KMS-11 (cell line): ENCODE results near the gene SLC7A8.

ENCODE experiments used
- H2AFZ ChIP-seq: fragments of 200-600 bp; sonication (generic); 2 replicates; pipeline ENCODE4 v1.6.1; 2016; ENCODE audit warnings: antibody characterized with exemption, mixed run types, low read depth
- H3K27ac ChIP-seq: fragments of 200-600 bp; sonication (generic); 2 replicates; pipeline ENCODE4 v1.6.1; 2016; ENCODE audit warnings: mild to moderate bottlenecking, mixed run types
- H3K27me3 ChIP-seq: fragments of 200-600 bp; sonication (generic); 2 replicates; pipeline ENCODE4 v1.6.1; 2017; ENCODE audit warnings: mild to moderate bottlenecking, low read depth, mixed run types, moderate library complexity; ENCODE audit not compliant: insufficient read depth
- H3K36me3 ChIP-seq: fragments of 200-600 bp; sonication (generic); 2 replicates; pipeline ENCODE4 v1.6.1; 2017; ENCODE audit warnings: mild to moderate bottlenecking, mixed run types; ENCODE audit not compliant: insufficient read depth
- H3K4me1 ChIP-seq: fragments of 200-600 bp; sonication (generic); 2 replicates; pipeline ENCODE4 v1.6.1; 2016; ENCODE audit warnings: mild to moderate bottlenecking, low read depth, mixed run types; ENCODE audit not compliant: poor library complexity, severe bottlenecking
- H3K4me2 ChIP-seq: fragments of 200-600 bp; sonication (generic); 2 replicates; pipeline ENCODE4 v1.7.0; 2016; ENCODE audit warnings: mild to moderate bottlenecking, mixed run types
- H3K4me3 ChIP-seq: fragments of 200-600 bp; sonication (generic); IDR thresholded peaks from 2 replicates; pipeline ENCODE4 v1.6.1; 2017; ENCODE audit warnings: low read depth, low read length, mixed read lengths; ENCODE audit not compliant: insufficient read depth
- H3K79me2 ChIP-seq: fragments of 200-600 bp; sonication (generic); 2 replicates; pipeline ENCODE4 v1.6.1; 2016; ENCODE audit warnings: low read depth, mixed run types; ENCODE audit not compliant: insufficient read depth
- H3K9ac ChIP-seq: fragments of 200-600 bp; sonication (generic); 2 replicates; pipeline ENCODE4 v1.6.1; 2016; ENCODE audit warnings: mild to moderate bottlenecking, mixed run types
- H4K20me1 ChIP-seq: fragments of 200-600 bp; sonication (generic); 2 replicates; pipeline ENCODE4 v1.6.1; 2016; ENCODE audit warnings: mild to moderate bottlenecking, mixed run types; ENCODE audit not compliant: insufficient read depth
- CTCF ChIP-seq: fragments of 200-600 bp; sonication (generic); conservative IDR thresholded peaks from 2 replicates; pipeline ENCODE4 v1.6.1; 2017; ENCODE audit warnings: low read depth, mild to moderate bottlenecking, antibody characterized with exemption, low read length, moderate library complexity, mixed read lengths

Gene SLC7A8

GRCh38 chr14:23079716-23080115 lies 103.7 kb downstream of the SLC7A8 start:
- H3K4me1 ChIP-seq: no peaks in the 10 kb centered on the region
- H3K36me3 ChIP-seq: no peaks in the 10 kb centered on the region

GRCh38 chr14:23078692-23079116 lies 104.8 kb downstream of the SLC7A8 start:
- H3K4me3 ChIP-seq: no peak overlapping the region
- H3K27me3 ChIP-seq: no peaks in the 10 kb centered on the region
- no peaks in the 10 kb centered on the region for H3K79me2 ChIP-seq
- no peak overlapping the region for H3K27ac ChIP-seq
- no peaks in the 10 kb centered on the region for H3K36me3 ChIP-seq
- no peak overlapping the region for H3K9ac ChIP-seq
- no peak overlapping the region for H3K4me2 ChIP-seq
- H3K4me1 ChIP-seq: no peaks in the 10 kb centered on the region
- H2AFZ ChIP-seq: no peak overlapping the region
- no peak for TF ChIP-seq CTCF
- H4K20me1 ChIP-seq: no peaks in the 10 kb centered on the region

More at GRCh38 chr14:23079716-23080115, 103.7 kb downstream of the SLC7A8 start:
- Histone ChIP-seq H3K4me2 (no peak overlapping the region), H3K4me3 (no peak overlapping the region), H3K27me3 (no peaks in the 10 kb centered on the region), H3K27ac (no peak overlapping the region), H3K9ac (no peak overlapping the region), H4K20me1 (no peaks in the 10 kb centered on the region), H2AFZ (no peak overlapping the region), H3K79me2 (no peaks in the 10 kb centered on the region)
- TF ChIP-seq CTCF: no peak

GRCh38 chr14:23077962-23078361 lies 105.5 kb downstream of the SLC7A8 start:
- H3K9ac ChIP-seq: no peak overlapping the region
- no peak overlapping the region for H3K27ac ChIP-seq
- TF ChIP-seq CTCF: no peak
- no peaks in the 10 kb centered on the region for H3K4me1 ChIP-seq
- no peak overlapping the region for H3K4me2 ChIP-seq
- no peaks in the 10 kb centered on the region for H3K36me3 ChIP-seq
- H4K20me1 ChIP-seq: no peaks in the 10 kb centered on the region
- H3K27me3 ChIP-seq: no peaks in the 10 kb centered on the region
- no peak overlapping the region for H2AFZ ChIP-seq
- no peaks in the 10 kb centered on the region for H3K79me2 ChIP-seq
- no peak overlapping the region for H3K4me3 ChIP-seq

GRCh38 chr14:23076785-23077408 lies 106.6 kb downstream of the SLC7A8 start:
- Histone ChIP-seq H4K20me1 (no peaks in the 10 kb centered on the region), H3K4me1 (peaks cover 6% of the 10 kb centered on the region), H3K4me3 (no peak overlapping the region), H3K27ac (no peak overlapping the region), H2AFZ (no peak overlapping the region), H3K36me3 (no peaks in the 10 kb centered on the region), H3K79me2 (no peaks in the 10 kb centered on the region), H3K27me3 (no peaks in the 10 kb centered on the region), H3K4me2 (no peak overlapping the region), H3K9ac (no peak overlapping the region)
- peak; percentile 71 for TF ChIP-seq CTCF
